H1 (cell line): ENCODE measurements around the gene XYLB.

Experiments used
- ATF2 ChIP-seq: IDR thresholded peaks from 2 replicates; pipeline ENCODE4 v1.6.1; 2012; ENCODE audit warnings: low read length, inconsistent platforms
- CBX5 ChIP-seq: fragments of 300-800, 300-1000 bp; sonication (generic); IDR thresholded peaks from 2 replicates; pipeline ENCODE4 v1.7.1; 2016; ENCODE audit warnings: antibody characterized with exemption, low read length, low read depth
- CTCF ChIP-seq, 3 experiments: IDR thresholded peaks; 1 replicate in 2 of 3; 2 replicates in 1 of 3; pipeline versions ENCODE4 v1.5.1 to v1.6.1; 2011; ENCODE audit warnings: low read length in 3 of 3, mild to moderate bottlenecking in 3 of 3, inconsistent platforms in 2 of 3, low read depth in 1 of 3, moderate library complexity in 1 of 3; ENCODE audit not compliant: insufficient read depth in 1 of 3; ENCODE audit errors: control extremely low read depth in 1 of 3
- E2F6 ChIP-seq: IDR thresholded peaks from 2 replicates; pipeline ENCODE4 v1.6.1; 2012; ENCODE audit warnings: inconsistent platforms
- EP300 ChIP-seq, 2 experiments: IDR thresholded peaks; 1 replicate in 1 of 2; 2 replicates in 1 of 2; pipeline ENCODE4 v1.6.1; 2011 to 2012; ENCODE audit warnings: low read depth in 2 of 2, low read length in 2 of 2, mild to moderate bottlenecking in 2 of 2, borderline replicate concordance in 1 of 2, inconsistent platforms in 1 of 2, moderate library complexity in 1 of 2
- EZH2 ChIP-seq: fragments of 200-600 bp; sonication (generic); IDR thresholded peaks from 2 replicates; pipeline ENCODE4 v1.7.1; 2012; ENCODE audit warnings: low read depth, mild to moderate bottlenecking, moderate library complexity, low read length, inconsistent platforms; ENCODE audit not compliant: severe bottlenecking
- GTF2F1 ChIP-seq: IDR thresholded peaks from 2 replicates; pipeline ENCODE4 v1.6.1; 2012; ENCODE audit warnings: low read depth, low read length, improper control_type of control experiment, borderline replicate concordance
- MAX ChIP-seq: IDR thresholded peaks from 2 replicates; pipeline ENCODE4 v1.6.1; 2012; ENCODE audit warnings: inconsistent platforms
- POLR2A ChIP-seq, 2 experiments: IDR thresholded peaks; 1 replicate in 1 of 2; 2 replicates in 1 of 2; pipeline ENCODE4 v1.6.1; 2011; ENCODE audit warnings: low read depth in 2 of 2, low read length in 2 of 2, mild to moderate bottlenecking in 2 of 2; ENCODE audit errors: control extremely low read depth in 1 of 2
- SAP30 ChIP-seq: fragments of 300-600 bp; sonication (generic); IDR thresholded peaks from 2 replicates; pipeline ENCODE4 v1.7.1; 2012; ENCODE audit warnings: low read length, moderate library complexity, mild to moderate bottlenecking, inconsistent platforms; ENCODE audit not compliant: insufficient read depth, insufficient replicate concordance
- SIRT6 ChIP-seq: IDR thresholded peaks from one replicate; pipeline ENCODE4 v1.7.1; 2012; ENCODE audit warnings: low read length, inconsistent platforms
- SIX5 ChIP-seq: IDR thresholded peaks from 2 replicates; pipeline ENCODE4 v1.6.1; 2011; ENCODE audit warnings: mild to moderate bottlenecking, low read depth, low read length
- SP1 ChIP-seq: IDR thresholded peaks from 2 replicates; pipeline ENCODE4 v1.6.1; 2011; ENCODE audit warnings: low read depth, low read length
- YY1 ChIP-seq: IDR thresholded peaks from 2 replicates; pipeline ENCODE4 v1.6.1; 2011; ENCODE audit warnings: low read depth, mild to moderate bottlenecking, low read length

GRCh38 chr3:38323060-38323459 is 23.5 kb upstream of the XYLB start:
- TF ChIP-seq EZH2 (no peak), SP1 (no peak), SIX5 (no peak), MAX (no peak), CTCF (IDR thresholded peaks at IDR 0.05; ENCODE audit: control extremely low read depth in 1 of 3, insufficient read depth in 1 of 3, low read depth in 1 of 3, low read length in 3 of 3) (no peak), POLR2A (IDR thresholded peaks at IDR 0.05; ENCODE audit: control extremely low read depth in 1 of 2, low read depth in 2 of 2, low read length in 2 of 2) (no peak), YY1 (no peak), E2F6 (no peak), SIRT6 (no peak), CBX5 (no peak), EP300 (IDR thresholded peaks at IDR 0.05; ENCODE audit: borderline replicate concordance in 1 of 2, low read depth in 2 of 2, low read length in 2 of 2) (no peak), ATF2 (no peak), GTF2F1 (no peak), SAP30 (no peak)
